ENCODE data around the gene EXOC2.

The EXOC2 gene

DNA sequence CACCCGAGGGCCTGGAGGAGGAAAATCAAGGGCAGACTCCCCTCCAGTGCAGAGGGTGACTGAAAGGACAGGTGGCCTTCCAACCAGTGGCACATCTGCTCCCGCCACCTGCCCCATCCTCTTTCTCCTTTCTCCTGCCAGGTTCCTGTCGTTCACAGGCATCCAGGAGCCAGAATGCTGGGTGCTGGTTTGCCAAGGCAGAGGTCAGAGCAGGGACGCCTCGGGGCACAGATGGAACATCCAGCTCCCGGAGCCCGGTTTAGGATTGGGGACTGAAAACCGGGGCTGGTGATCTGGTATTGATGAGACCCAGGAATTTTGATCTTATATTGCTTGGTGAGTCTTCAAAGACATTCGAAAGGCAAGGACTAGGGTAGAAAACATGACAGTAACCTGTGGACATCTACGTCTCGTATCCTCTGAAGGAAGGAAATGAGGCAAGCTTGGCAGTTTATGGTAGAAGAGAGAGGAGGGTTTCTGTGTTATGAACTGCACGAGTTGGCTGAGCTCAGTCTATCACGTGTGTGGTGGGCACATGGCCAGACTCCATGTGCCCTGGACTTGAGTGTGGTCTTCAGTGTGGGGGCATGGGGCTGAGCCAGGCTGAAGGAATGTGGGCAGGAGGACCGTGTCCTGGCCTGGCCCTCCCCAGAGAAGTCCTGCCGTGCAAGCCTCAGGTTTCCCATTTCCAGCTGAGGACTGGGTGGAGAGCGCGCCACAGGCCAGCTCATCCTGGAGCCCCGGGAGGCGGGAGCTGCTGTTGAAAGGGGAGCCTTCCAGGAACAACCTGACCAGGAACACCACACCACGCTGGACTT lies 227.2 kb downstream of the EXOC2 start:
- DNase-seq (ENCODE audit: low spot score): no peak

DNA sequence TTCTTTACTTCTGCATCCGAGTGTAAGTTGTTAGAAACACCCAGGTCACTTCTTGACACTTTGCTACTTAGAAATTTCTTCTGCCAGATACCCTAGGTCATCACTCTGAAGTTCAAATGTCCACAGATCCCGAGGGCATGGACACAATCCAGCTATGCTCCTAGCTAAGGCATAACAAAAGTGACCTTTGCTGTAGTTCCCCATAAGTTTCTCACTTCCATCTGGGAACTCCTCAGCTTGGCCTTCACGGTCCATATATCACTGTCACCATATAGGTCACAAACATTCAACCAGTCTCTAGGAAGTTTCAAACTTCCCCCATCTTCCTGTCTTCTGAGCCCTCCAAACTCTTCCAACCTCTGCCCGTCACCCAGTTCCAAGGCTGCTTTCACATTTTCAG lies 236.1 kb downstream of the EXOC2 start:
- no peak for DNase-seq (ENCODE audit: low spot score)

DNA sequence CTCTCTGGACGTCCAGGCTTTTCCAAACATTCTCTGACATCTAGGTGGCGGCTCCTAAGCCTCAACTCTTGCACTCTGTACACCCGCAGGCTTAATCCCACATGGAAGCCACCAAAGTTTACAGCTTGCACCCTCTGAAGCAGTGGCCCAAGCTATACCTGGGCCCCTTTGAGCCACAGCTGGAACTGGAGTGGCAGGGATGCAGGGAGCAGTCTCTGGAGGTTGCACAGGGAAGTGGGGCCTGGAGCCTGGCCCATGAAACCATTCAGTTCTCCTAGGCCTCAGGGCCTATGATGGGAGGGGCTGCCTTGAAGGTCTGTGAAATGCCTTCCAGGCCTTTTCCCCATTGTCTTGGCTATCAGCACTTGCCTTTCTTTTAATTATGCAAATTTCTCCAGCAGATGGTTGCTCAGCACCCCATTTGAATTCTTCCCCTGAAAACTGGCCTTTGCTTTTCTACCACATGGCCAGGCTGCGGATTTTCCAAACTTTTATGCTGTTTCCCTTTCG lies 236.5 kb downstream of the EXOC2 start:
- no peak for DNase-seq (ENCODE audit: low spot score)

DNA sequence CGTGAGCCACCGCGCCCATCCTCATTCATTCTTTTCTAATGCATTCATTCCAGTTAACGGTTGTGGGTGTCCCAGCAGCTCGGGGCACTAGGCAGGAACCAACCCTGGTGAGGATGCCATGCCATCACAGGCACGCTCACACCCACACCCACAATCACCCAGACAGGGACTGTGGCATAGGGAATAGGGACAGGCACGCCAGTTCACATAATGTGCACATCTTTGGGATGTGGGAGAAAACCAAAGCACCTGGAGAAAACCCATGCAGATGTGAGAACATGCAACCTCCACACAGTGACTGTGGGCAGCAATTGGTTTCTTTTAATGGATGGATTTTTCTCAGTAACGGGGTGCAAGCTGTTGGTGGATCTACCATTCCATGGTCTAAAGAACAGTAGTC lies 237.1 kb downstream of the EXOC2 start:
- no peak for DNase-seq (ENCODE audit: low spot score)

DNA sequence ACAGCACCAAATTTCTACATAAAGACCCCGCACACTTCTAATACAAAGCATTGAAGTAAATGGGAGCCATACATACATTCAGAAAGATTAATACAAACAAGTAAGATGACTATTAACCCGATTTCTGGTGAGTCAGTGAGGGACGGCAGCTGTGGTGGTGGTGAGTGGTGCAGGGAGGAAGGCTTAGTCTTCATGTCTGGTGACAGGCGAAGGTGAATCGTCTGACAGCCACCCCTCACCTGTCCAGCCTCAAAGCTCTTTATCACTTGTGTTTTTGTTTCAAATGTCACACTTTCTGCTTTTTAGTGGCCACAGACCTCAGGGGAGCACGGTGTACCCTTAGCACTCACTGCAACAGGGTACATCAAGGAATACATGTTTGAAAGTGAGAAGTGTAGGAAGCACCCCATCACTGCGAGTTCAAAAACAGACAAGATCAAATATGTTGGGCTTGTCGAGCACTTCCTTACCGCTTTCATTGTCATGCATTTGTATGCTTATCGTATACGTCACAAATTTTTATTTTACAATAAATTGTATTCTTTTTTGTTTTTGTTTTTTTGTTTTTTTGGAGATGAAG lies 237.8 kb downstream of the EXOC2 start:
- DNase-seq (ENCODE audit: low spot score): peak; percentile 12

DNA sequence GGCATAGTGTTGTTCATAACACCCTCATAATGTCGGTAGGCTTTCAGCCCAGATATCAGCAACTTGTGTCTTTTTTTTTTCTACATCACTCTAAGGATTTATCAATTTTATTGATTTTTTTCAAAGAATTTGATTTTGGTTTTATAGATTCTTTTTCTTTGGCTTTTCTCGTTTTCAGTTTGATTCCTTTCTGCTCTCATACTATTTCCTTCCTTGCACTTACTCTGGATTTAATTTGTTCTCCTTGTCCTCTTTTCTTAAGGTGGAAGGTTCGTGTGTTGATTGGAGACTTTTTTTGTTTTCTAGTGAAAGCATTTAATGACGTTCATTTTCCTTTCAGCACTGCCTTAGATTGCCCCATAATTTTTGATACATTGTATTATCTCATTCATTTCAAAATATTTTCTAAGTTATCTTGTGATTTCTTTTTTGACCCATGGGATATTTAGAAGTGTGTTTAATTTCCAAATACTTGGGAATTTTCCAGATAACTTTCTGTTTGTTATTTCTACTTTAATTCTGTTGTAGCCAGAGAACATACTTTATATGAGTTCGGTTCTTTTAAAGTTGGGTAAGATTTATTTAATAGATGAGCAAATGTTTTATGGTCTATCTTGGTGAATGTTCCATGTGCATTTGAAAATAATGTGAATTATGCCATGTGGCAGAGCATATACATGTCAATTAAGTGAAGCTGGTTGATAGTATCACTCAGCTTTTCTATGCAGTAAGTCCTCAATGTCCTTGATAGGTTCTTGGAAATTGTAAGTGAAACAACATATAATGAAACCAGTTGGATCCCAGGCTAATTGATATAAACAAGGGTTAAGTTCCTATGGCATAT lies 238.6 kb downstream of the EXOC2 start:
- no peak for DNase-seq (ENCODE audit: low spot score)

DNA sequence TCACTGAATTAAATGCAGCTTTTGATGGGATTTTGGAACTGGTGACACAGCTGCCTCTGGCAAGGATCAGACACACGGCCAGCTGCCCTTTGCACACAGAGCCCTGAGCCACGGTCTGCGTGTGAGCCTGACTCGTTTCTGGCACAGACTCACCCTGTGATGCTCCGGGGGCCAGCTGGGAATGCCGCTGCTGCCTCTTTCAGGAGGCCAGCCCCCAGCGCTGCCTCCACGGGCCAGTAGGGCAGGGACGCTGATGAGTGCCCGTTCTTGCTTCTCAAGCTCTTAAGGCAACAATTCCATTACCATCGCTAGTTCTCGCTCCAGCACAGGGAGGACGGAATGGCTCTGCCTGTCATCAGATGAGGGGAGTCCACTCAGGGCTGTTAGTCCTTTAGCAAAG lies 239.8 kb downstream of the EXOC2 start:
- peak; percentile 5 for DNase-seq (ENCODE audit: low spot score)

DNA sequence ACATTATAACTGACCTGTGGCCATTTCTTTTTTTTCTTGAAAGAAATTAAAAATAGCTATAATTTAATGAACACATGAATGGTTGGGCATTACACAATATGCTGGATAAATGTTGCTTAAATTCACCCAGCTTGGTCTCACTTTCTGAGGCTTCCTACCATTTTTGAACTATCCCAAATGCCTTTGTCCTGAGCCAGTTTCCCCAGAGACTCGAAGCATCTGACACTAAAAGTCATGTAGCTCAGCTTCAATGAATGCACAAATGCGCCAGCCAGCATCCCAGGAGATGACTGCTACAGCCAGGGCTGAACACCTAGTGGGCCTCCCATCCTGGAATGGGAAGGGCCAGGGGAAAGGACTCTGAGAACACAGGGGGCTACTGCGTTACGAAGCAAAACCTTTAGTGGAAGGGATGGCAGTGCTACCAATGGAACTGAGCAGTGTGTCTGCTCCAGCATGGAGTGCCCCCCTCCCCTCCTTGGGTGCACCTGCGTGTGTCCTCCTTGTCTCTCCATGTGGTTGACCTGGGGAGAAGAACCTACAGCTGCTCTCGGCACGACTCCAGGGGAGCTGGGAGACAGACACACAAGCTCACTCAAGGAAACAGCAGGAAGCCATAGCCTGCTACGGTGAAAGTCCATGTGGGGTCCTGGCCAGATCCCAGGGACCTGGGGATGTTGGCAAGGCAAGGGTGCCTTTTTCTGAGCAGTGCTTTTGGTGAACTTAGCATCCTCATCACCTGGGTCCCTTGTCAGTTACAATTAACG lies 240.5 kb downstream of the EXOC2 start:
- no peak for DNase-seq (ENCODE audit: low spot score)

DNA sequence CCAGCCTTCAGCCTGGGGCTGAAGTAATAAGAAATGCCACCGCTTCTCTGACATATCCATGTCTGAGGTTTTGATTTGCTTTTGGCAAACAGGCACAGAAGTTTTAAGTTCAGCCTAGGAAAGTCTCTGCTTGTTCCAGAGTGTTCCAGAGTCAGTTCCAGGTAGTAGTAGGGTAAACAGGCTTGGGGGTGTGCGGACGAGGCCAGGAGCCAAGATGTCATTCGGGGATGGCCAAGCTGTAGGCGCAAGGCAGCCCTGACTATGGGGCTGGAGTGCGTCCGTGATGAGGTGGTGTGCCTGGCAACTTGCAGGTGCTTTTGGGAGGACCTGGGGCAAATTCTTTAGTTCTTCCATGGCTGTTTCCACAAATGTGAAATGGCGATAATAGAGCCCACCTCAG lies 241.1 kb downstream of the EXOC2 start:
- DNase-seq (ENCODE audit: low spot score): no peak

DNA sequence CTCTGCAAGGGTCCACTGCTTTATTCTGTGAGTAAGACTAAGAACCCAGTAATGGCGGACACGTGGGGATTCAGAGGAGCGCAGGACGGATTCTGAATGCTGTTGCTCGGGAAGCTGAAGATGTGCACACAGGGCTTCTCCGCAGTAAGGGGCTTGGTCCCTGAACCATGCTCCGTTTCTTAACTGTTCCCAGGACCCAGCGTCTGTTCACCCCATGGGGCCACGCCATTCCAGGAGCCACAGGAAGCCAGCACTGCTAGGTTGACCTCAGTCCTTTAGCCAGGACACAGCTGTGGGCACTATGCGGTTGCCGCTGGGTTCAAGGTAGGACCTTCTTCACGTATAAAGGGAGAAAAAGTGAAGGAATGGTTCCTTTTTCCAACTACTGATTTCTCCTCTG lies 241.6 kb downstream of the EXOC2 start:
- no peak for DNase-seq (ENCODE audit: low spot score)

DNA sequence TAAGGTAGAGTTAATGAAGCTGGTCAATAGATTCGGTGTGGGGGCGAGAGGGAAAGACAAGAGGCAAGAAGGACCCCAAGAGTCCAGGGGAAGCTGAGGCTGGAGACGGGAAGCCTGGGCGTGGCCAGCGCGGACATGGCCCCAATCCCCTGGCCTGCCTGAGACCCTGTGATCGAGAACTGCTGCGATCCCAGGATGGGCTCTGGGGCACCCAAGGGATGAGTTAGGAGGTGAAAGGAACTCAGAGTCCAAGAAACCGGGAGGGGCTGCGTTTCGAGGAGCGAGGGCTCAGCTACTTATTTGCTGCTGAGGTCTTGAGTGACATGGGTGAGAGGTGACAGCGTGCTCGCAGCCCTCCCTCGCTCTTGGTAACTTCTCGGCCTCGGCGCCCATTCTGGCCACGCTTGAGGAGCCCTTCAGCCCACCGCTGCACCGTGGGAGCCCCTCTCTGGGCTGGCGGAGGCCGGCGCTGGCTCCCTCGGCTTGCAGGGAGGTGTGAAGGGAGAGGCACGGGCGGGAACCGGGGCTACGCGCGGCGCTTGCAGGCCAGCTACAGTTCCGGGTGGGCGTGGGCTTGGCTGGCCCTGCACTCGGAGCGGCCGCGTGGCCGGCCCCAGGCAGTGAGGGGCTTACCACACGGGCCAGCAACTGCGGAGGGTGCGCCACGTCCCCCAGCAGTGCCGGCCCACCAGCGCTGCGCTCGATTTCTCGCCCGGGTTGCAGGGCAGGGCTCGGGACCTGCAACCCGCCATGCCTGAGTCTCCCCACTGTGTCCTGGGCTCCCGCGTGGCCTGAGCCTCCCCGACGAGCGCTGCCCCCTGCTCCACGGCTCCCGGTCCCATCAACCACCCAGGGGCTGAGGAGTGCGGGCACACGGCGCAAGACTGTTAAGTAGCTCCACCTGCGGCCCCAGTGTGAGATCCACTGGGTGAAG lies 243.2 kb downstream of the EXOC2 start:
- DNase-seq (ENCODE audit: low spot score): no peak

DNA sequence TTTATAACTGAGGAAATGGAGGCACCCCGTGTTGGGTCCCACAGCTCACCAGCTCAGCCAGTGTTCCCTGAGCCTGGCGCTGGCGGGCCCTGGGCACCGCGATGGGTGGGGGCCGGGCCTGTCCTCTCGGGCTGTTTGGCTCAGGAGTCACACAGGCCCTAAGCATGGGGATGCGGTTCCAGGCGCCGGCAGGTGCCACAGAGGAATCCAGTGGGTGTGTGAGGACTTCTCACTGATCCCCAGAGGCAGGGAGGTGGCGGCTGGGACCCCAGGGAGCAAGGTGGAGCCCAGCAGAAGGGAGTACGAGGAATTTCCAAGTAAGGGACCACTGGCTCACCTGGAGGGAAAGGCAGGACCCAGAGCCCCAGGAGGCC lies 243.9 kb downstream of the EXOC2 start:
- DNase-seq (ENCODE audit: low spot score): no peak

DNA sequence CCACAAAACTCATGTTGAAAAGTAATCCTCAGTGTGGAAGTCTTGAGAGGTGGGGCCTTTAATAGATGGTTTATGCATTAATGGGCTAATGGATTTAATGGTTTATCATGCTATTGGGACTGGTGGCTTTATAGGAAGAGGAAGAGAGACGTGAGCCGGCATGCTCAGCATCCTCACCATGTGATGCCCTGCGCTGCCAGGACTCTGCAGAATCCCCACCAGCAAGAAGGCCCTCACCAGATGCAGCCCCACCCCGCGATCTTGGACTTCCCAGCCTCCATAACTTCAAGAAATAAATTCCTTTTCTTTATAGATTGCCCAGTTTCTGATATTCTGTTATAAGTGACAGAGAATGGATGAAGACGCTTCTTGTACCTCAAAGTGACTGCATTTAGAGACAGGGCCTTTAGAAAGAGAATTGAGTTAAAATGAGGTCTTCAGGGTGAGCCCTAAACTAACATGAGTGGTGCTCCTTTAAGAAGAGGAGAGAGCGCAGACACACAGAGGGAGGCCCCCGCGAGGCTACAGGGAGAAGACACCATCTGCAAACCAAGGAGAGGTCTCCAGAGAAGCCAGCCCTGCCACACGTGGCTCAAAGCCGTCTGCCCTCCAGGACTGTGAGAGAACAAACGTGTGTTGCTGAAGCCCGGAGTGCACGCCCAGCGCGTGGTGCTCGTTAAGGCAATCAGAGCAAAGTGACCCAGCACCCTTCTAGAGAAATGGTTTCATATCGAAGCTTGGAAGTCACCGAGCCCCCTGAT lies 244.5 kb downstream of the EXOC2 start:
- no peak for DNase-seq (ENCODE audit: low spot score)

DNA sequence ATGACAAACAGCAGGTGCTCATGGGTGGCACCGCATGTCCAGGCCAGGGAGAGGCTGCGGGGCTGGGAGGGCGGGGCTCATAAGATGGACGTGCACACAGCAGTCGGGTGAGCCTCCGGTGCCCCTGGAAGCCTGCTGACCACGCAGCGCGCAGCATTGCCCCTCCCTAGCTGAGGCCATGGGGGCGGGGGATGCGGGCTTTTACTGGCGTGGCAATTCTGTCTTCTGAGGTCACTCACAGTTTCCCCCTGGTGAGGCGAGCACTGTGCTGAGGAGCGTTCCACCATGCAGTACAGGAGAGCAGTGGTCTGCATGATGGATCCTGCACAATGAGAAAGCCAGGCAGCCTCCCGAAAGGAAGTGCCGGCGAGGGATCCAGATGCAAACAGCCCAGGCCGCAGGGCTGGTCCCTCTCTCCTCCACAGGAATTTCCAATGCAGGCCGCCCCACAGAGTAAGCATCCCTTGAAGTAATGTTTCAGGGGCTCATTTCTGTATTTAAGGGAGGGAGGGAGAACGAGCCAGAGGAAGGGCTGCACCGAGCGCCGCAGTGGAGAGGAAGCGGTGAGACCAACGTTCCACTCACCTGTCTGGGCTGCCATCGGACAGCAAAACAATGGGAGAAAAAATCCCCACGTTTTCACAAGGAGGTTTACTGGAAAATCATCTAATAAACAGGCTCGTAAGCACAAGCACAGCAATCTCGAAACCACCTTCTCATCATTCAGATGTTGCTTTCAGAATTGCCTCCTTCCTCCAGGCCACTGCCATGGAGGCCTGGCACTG lies 245.4 kb downstream of the EXOC2 start:
- DNase-seq (ENCODE audit: low spot score): no peak

DNA sequence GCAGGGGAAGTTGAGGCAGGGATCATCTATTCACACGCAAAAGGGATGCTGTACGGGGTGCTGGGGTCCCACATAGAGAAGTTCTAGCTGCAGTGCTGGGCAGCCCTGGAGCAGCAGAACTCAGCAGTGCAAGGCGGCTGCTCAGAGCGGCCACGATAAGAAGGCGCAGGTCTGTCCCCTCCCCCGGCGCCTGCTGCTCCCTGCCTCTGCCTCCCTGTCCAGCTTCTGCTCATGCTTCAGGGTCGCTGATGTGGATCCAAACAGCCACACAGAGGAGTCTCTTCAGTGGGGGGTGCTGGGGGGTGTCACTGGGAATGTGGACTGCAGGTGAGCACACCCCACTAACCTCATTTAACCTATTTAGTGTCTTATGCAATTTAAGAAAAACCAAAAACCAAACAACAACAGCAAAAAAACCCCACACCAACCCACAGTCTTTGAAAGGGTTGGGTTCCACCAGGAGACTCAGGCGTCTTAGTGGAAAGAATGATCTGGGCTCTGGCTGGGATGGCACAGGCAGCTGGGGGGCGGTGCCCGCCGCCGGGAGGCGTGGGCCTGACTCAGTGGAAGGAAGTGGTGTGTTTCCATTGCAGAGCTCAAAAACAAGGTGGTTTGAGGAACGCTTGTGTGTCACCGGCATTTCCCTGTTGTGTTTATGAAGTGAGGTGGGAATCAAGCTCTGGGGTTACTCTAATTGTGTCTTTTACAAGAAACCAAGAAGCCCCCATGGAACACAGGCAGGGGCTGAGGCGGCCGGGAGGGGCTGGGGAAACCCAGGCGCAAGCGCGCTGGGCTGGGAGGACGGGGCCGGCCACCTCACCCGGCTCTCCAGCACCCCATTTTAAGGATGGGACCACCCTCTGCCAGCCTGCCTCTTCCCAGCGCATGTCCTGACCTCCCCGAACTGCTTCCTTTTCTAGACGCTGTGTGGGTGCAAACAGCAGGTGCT lies 246.2 kb downstream of the EXOC2 start:
- no peak for DNase-seq (ENCODE audit: low spot score)

DNA sequence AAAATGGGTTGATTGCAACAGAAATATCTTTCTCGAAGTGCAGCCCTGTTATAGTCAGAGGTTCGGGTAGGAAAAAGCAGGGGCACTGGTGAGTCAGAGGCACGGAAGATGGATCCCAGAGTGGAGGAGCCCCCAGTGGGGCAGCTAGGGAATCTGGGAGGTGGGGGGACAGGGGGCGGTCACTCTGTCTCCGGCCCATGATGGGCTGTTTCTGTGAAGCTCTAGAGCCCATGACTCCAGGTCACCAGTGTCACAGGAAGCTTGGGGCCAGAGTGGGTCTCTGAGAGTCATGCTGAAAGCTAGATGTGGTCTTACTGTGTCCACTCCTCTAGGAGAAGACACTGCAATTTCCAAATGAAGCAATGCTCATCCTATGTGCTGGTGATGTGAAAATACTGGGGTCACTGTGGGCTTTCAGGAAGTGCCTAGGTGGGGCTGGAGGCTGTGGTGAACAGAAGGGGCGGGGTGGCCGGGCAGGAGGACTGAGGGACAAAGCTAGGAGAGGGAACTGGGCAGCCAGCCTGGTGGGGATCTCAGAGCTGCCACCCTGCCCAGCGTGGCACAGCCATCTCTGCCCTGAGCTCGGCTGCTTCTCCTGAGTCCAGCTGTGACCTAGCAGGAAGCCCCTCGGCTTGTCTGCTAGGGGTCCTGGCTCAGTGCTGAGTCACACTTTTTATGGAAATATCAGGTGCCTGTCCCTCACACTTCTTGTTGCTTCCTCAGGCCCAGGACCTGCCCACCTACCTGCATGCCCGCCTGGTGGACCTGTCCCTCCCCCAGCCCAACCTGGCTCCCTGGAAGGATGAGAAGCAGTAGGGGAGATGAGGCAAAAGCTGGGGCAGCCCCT lies 247.1 kb downstream of the EXOC2 start:
- no peak for DNase-seq (ENCODE audit: low spot score)

DNA sequence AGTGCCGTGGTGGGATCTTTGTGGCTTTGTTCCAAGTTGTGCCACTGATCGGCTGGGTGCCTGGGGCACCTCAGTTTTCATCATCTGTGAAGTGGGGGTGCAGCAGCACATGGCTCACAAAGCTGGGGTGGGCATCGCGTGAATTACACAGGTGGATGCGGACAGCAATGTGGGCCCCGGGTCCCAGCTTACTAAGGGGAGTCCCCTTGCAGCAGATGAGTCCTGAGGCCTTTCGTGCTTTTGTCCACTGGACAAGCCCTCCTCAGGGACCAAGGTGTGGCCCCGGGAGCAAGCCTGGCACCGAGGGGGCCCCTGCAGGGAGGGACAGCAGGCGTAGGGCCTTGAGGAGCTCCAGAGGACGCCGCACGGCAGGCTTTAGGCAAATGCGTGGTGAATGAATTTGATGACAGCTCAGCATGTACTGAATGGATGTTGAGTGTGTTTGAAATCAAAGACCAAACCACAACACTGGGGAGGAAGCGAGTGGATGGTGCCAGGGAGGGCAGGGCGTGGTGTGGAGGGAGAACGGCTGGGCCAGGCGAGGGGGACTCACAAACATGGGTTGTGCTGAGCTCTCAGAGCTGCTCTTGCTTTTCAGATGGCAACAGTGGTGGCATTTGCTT lies 248.2 kb downstream of the EXOC2 start:
- DNase-seq (ENCODE audit: low spot score): no peak
